ENCODE measurements around the gene GCSH.
"Not testable (repeated sequence)": the region's sequence is repeated elsewhere in the genome, so short reads cannot be mapped to it uniquely, and the experiment has no call there.

Gene GCSH

GRCh38 chr16:81095953-81096714 lies at the start of gene GCSH:
TSS of gene GCSH (minus strand) at chr16:81096395. CDS start at chr16:81096278, 117 bp downstream.
- peak; percentile 98 for DNase-seq (ENCODE audit: low spot score)

GRCh38 chr16:81143921-81144471 lies 47.8 kb upstream of the GCSH start:
- no peak for DNase-seq (ENCODE audit: low spot score)

- DNase-seq (ENCODE audit: low spot score), result no peak
Observed at GRCh38 chr16:81142864-81143263, 46.7 kb upstream of the GCSH start.

- DNase-seq (ENCODE audit: low spot score), result no peak
Observed at GRCh38 chr16:81140930-81141780, 45.0 kb upstream of the GCSH start.

- DNase-seq (ENCODE audit: low spot score), result no peak
Observed at GRCh38 chr16:81138831-81139557, 42.8 kb upstream of the GCSH start.

- no peak for DNase-seq (ENCODE audit: low spot score)
Observed at GRCh38 chr16:81137754-81138153, 41.6 kb upstream of the GCSH start.

GRCh38 chr16:81136390-81137335 lies 40.5 kb upstream of the GCSH start:
- peak; percentile 52 for DNase-seq (ENCODE audit: low spot score)

- no peak for DNase-seq (ENCODE audit: low spot score)
Observed at GRCh38 chr16:81130126-81130525, 33.9 kb upstream of the GCSH start.

GRCh38 chr16:81128726-81129524 lies 32.7 kb upstream of the GCSH start:
- no peak for DNase-seq (ENCODE audit: low spot score)

GRCh38 chr16:81127051-81127450 lies 30.9 kb upstream of the GCSH start:
- DNase-seq (ENCODE audit: low spot score), result no peak

- no peak for DNase-seq (ENCODE audit: low spot score)
Observed at GRCh38 chr16:81123092-81123852, 27.1 kb upstream of the GCSH start.

GRCh38 chr16:81121474-81121990 lies 25.3 kb upstream of the GCSH start:
- DNase-seq (ENCODE audit: low spot score), result no peak

- no peak for DNase-seq (ENCODE audit: low spot score)
Observed at GRCh38 chr16:81117436-81117835, 21.2 kb upstream of the GCSH start.

GRCh38 chr16:81116285-81116684 lies 20.1 kb upstream of the GCSH start:
- no peak for DNase-seq (ENCODE audit: low spot score)

- no peak for DNase-seq (ENCODE audit: low spot score)
Observed at GRCh38 chr16:81112453-81112852, 16.3 kb upstream of the GCSH start.

- not testable (repeated sequence) for DNase-seq (ENCODE audit: low spot score)
Observed at GRCh38 chr16:81109274-81109673, 13.1 kb upstream of the GCSH start.

- DNase-seq (ENCODE audit: low spot score), result no peak
Observed at GRCh38 chr16:81107511-81107910, 11.3 kb upstream of the GCSH start.

GRCh38 chr16:81106826-81107503 lies 10.8 kb upstream of the GCSH start:
- no peak for DNase-seq (ENCODE audit: low spot score)

- DNase-seq (ENCODE audit: low spot score), result no peak
Observed at GRCh38 chr16:81105946-81106345, 9.8 kb upstream of the GCSH start.
